Measurements from ENCODE around the gene USP32.
"Not testable (repeated sequence)": the region's sequence is repeated elsewhere in the genome, so short reads cannot be mapped to it uniquely, and the experiment has no call there.

The USP32 gene, protein sequence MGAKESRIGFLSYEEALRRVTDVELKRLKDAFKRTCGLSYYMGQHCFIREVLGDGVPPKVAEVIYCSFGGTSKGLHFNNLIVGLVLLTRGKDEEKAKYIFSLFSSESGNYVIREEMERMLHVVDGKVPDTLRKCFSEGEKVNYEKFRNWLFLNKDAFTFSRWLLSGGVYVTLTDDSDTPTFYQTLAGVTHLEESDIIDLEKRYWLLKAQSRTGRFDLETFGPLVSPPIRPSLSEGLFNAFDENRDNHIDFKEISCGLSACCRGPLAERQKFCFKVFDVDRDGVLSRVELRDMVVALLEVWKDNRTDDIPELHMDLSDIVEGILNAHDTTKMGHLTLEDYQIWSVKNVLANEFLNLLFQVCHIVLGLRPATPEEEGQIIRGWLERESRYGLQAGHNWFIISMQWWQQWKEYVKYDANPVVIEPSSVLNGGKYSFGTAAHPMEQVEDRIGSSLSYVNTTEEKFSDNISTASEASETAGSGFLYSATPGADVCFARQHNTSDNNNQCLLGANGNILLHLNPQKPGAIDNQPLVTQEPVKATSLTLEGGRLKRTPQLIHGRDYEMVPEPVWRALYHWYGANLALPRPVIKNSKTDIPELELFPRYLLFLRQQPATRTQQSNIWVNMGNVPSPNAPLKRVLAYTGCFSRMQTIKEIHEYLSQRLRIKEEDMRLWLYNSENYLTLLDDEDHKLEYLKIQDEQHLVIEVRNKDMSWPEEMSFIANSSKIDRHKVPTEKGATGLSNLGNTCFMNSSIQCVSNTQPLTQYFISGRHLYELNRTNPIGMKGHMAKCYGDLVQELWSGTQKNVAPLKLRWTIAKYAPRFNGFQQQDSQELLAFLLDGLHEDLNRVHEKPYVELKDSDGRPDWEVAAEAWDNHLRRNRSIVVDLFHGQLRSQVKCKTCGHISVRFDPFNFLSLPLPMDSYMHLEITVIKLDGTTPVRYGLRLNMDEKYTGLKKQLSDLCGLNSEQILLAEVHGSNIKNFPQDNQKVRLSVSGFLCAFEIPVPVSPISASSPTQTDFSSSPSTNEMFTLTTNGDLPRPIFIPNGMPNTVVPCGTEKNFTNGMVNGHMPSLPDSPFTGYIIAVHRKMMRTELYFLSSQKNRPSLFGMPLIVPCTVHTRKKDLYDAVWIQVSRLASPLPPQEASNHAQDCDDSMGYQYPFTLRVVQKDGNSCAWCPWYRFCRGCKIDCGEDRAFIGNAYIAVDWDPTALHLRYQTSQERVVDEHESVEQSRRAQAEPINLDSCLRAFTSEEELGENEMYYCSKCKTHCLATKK (N-terminal part only)

GRCh38 chr17:60392042-60392844 lies at the start of gene USP32:
USP32 (minus strand) TSS chr17:60392133; CDS start chr17:60391939, 194 bp downstream.
- peak; percentile 97 for DNase-seq

DNA sequence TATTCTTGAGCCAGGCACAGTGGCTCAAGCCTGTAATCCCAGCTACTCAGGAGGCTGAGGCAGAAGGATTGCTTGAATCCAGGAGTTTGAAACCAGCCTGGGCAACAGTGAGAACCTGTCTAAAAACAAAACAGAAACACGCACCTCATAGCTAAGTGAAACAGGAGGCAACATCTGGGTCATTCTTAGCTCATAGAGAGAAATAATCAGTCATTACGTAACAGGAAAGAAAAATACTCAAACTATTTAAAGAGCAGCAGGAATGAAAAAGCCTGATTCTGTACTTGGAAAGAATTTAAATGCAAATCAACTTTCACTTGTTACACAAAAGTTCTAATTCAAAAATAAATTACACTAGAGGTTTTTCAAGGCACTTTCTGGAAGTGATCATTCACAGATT lies 47.6 kb upstream of the USP32 start:
- no peak for DNase-seq

GRCh38 chr17:60436676-60437075 lies 44.7 kb upstream of the USP32 start:
- DNase-seq, result no peak

DNA sequence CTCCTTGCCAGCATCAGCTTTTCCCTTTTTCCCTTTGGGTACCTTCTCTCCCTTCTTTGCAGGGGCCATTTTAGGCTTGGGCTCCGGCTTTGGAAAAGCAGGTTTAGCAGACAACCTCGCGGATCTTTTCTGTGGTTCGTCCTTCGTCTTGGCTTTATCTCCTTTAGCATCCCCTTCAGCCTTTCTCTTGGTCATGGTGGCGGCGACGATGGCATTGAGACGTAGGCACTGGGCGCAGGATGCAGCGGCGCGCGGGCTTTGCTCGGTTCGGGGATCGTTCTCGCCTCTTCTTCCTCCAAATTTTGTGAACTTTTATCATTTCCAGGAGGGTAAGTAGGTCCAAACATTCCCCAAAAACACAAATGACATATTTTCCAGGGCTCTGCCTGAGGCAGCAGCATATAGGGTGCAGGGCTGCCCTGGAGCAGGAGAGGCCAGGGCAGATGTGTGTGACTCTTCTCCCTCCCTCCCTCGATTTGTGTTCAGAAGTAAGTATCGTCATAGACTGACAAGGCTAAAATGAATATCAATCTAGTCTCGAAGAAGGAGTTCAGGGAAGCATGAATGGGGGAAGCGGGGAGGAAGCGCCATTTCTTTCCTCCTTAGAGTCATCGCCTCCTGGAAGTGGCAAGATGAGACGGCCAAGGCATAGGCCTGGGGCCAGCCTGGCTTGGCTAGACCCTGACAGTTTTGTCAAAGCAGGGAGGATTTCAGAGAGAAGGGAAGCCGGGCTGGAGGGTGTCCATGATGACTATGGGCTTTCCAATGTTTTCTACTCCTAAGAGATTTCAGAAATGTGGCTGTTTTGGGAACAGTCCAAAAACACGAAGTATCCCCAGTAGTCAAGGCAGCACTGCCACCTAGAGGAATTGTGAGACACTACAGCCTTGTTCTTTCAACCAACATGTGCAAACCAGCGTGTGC lies 43.6 kb upstream of the USP32 start:
- peak; percentile 39 for DNase-seq

DNA sequence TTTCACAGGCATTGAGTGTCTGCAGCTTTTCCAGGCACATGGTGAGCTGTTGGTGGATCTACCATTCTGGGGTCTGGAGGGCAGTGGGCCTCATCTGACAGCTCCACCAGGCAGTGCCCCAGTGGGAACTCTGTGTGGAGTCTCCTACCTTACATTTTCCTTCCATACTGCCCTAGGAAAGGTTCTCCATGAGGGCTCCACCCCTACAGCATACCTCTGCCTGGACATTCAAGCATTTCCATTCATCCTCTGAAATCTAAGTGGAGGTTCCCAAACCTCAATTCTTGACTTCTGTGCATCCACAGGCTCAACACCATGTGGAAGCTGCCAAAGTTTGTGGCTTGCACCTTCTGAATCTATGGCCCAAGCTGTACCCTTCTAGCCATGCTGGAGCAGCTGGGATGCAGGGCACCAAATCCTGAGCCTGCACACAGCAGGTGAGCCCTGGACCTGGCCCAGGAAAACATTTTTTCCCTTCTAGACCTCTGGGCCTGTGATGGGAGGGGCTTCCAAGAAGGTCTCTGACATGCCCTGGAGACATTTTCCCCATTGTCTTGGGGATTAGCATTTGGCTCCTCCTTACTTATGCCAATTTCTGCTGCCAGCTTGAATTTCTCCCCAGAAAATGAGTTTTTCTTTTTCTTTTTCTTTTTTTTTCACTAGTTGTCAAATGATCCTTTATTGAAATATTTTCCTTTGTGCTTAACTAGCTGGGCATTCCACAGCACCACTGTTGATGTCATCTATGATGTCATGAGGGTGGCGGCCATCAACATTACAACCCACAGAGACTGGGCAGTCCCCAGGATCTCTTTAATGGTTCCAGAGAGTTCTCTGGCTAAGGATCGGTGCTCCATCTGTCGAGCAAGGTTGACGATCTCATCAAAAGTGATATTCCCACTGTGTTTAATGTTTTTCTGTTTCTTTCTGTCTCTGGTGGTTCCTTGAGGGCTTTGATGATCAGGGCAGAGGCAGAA lies 41.4 kb upstream of the USP32 start:
- not testable (repeated sequence) for DNase-seq

DNA sequence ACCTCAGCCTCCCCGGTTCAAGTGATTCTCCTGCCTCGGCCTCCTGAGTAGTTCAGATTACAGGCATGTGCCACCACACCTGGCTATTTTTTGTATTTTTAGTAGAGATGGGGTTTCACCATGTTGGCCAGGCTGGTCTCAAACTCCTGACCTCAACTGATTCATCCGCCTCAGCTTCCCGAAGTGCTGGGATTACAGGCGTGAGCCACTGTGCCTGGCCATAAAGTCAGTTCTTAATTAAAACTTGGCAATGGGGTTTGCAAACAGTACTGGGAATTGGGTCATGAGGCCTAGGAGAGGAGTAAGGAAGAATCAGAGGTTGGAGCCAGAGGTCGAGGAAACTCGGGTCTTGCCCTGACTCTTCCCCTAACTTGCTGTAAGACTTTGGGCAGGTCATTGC lies 38.6 kb upstream of the USP32 start:
- not testable (repeated sequence) for DNase-seq

- not testable (repeated sequence) for DNase-seq
These were observed 36.6 kb upstream of the USP32 start for GRCh38 chr17:60428491-60428890.

DNA sequence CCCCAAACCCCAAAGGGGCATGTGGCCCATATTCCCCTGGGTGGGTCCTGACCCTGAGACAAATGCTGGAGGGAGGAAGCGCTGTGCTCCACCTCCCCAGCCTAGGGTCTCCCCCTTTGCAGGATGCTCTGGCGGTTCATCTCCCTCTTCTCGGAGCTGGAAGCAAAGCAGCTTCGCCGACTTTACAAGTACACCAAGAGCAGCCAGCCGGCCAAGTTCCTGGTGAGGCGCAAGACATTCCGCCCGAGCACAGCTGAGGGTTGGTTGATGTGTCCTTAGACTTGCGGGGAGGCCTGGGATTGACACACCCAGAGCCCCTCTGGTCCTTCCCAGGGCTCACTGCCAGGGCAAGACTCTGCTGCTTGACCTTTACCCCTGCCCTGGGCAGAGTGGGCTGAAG lies 34.7 kb upstream of the USP32 start:
- DNase-seq, result no peak

DNA sequence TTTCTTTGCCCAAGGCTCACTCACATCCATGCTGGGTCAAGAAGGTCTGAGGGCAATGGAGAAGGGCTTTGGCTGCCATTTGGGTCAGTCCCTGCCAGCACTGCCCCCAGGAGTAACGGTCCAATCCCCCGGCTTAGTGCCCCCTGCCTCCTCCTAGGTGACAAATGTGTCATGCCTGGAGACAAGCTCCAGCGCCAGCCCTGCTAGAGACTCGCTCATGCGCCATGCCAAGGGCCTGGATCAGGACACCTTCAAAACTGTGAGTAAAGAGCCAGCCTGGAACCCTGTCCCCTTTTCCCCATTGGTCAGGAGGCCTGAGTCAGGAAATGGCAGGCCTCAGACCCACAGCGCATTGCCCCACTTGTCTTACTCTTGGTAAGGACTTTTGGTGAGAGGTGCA lies 33.7 kb upstream of the USP32 start:
- no peak for DNase-seq

- DNase-seq, result no peak
These were observed 31.9 kb upstream of the USP32 start for GRCh38 chr17:60423865-60424264.

- no peak for DNase-seq
These were observed 30.3 kb upstream of the USP32 start, which contains the start of gene CHCT1 for GRCh38 chr17:60422162-60422665. CHCT1 (plus strand) TSS chr17:60422489; CDS start chr17:60422593, 104 bp downstream.

DNA sequence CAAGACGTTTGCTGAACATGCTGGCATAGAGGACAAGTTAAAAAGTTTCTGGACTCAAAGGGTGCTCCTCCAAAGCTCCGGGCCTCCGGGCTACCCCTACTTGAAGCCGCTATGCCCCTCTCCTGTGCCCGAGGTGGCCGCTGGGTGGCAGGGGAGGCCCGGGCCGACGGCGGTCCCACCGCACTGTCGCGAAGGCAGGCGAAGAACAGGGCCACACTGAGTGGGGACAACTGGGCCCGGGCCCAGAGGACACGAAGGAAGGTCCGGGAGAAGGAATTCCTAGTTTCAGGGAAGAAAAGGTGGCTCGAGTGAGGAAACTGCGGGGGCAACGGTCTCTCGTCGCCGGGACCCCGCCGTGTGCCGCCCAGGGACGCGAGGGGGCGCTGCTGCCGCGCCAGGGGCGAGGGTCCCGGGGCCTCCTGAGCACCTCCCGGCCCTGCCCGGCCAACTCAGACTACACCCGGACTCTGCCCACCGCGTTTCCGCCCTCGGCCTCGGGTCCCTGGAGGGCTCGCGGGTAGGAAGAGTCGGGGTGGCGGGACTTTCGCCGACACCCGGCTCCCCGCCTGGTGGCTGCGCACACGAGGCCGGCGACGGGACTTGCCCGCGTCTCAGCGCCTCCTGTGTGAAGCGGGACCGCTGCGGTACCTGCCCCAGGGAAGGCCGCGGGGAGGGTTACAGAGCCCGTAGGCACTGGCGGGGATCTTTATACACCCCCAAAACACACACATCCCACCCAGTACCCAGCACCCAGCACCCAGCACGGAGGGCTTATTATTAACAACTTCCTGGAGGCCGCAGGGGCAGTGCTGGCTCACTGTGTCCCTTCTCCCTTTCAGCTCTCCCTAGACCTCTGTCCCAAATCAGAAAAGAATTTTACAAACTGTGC lies 29.6 kb upstream of the USP32 start:
- peak; percentile 37 for DNase-seq

GRCh38 chr17:60419875-60420274 lies 27.9 kb upstream of the USP32 start:
- not testable (repeated sequence) for DNase-seq

DNA sequence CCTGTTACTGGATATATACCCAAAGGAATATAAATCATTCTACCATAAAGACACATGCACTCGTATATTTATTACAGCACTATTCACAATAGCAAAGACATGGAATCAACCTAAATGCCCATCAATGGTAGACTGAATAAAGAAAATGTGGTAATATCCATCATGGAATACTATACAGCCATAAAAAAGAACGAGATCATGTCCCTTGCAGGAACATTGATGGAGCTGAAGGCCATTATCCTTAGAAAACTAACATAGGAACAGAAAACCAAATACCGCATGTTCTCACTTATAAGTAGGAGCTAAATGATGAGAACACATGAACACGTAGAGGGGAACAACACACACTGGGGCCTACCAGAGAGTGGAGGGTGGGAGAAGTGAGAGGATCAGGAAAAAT lies 27.1 kb upstream of the USP32 start:
- DNase-seq, result not testable (repeated sequence)

- no peak for DNase-seq
These were observed 24.5 kb upstream of the USP32 start for GRCh38 chr17:60416368-60416925.

- no peak for DNase-seq
These were observed 23.2 kb upstream of the USP32 start for GRCh38 chr17:60415146-60415545.

DNA sequence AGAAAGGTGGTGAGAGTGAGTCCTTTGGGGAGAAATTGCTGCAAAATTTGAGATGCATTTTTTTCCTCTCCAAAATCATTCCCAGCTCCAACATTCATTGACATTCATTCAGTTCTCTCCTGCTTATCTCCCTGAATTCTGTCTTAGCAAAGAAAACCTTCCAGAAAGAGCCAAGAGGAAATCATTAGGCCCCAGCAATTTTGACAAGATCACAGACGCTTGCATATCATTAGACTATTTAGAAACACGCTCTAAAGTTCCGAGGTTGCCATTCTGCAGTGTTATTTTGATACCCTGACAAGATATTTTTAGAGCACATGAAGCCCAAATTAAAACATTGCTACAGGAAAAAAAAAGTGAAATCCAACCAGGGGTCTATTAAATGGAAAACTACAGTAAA lies 20.8 kb upstream of the USP32 start:
- no peak for DNase-seq

- no peak for DNase-seq
These were observed 18.1 kb upstream of the USP32 start for GRCh38 chr17:60410001-60410400.
